ENCODE measurements around the gene BPTF. TPM values are rescaled to one million over a fixed set of nuclear protein-coding genes. Genes with fewer than 3 reads are reported as not detected.
A peak's percentile ranks its signal among the peaks of the same experiment; 100 is the strongest.

BPTF gene, protein sequence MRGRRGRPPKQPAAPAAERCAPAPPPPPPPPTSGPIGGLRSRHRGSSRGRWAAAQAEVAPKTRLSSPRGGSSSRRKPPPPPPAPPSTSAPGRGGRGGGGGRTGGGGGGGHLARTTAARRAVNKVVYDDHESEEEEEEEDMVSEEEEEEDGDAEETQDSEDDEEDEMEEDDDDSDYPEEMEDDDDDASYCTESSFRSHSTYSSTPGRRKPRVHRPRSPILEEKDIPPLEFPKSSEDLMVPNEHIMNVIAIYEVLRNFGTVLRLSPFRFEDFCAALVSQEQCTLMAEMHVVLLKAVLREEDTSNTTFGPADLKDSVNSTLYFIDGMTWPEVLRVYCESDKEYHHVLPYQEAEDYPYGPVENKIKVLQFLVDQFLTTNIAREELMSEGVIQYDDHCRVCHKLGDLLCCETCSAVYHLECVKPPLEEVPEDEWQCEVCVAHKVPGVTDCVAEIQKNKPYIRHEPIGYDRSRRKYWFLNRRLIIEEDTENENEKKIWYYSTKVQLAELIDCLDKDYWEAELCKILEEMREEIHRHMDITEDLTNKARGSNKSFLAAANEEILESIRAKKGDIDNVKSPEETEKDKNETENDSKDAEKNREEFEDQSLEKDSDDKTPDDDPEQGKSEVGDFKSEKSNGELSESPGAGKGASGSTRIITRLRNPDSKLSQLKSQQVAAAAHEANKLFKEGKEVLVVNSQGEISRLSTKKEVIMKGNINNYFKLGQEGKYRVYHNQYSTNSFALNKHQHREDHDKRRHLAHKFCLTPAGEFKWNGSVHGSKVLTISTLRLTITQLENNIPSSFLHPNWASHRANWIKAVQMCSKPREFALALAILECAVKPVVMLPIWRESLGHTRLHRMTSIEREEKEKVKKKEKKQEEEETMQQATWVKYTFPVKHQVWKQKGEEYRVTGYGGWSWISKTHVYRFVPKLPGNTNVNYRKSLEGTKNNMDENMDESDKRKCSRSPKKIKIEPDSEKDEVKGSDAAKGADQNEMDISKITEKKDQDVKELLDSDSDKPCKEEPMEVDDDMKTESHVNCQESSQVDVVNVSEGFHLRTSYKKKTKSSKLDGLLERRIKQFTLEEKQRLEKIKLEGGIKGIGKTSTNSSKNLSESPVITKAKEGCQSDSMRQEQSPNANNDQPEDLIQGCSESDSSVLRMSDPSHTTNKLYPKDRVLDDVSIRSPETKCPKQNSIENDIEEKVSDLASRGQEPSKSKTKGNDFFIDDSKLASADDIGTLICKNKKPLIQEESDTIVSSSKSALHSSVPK (N-terminal part only)
- total RNA-seq (ENCODE audit: low replicate concordance), result 116 and 135 TPM in 2 replicates
- long read RNA-seq, partial matches to known transcripts, result 9 of 14 reads
- long read RNA-seq, other reads (novel, unspliced or antisense), result 5 of 14 reads

DNA sequence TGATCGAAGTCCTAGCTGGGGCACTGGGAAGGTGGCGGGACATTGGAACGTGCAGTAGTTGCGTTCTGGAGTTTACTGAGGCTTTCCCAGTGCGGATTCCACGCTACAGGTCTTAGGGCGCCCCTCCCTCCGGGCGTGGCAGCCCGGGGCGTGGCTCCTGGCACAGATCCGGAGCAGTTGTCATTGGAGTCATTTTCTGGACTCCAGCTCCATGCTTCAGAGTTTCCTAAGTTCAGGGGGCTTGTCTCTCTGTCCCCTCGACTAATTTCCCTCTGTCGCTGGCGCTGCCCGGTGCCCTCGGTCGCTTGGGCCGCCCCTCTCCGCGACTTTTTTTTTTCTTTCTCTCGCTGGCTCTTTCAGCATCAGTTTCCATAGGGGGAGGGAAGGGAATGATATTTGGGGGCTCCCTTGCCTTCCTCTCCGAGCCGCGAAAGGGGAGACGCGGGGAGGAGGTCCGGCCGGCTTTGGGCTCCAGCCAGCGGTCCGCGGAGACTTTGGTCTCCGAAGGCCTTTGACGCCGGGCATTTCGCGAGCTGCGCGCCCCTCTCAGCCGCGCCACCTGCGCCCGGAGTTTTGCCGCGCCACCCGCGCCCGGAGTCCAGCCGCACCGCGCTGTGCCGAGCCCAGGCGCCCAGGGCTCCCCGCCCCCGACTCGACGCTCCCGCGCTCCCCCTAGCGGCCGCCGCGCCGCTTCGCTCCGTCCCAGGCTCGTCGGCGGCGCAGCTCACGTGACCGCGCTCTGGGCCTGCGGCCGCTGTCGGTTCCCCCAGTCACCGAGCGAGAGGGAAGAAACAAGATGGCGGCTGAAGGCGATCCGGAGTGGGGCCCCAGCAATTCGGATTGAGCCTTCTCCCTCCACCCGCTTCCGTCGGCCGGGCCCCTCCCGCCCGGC lies at the start of gene BPTF:
BPTF (plus strand) TSS at position 769 of the 892 bp plus-strand sequence. CDS start 222 bp downstream, outside the sequence.
- Mint-ChIP-seq H3K4me3 (peak within 1 kb of the TSS; percentile 99), H3K27me3 (no peaks in the 10 kb centered on the region), H3K27ac (peak within 1 kb of the TSS; percentile 96), H3K36me3 (peaks cover 5% of the 10 kb centered on the region), H3K9me3 (no peaks in the 10 kb centered on the region), H3K4me1 (ENCODE audit: unreplicated experiment) (peaks cover 14% of the 10 kb centered on the region)
- TF ChIP-seq, protein P1, sequence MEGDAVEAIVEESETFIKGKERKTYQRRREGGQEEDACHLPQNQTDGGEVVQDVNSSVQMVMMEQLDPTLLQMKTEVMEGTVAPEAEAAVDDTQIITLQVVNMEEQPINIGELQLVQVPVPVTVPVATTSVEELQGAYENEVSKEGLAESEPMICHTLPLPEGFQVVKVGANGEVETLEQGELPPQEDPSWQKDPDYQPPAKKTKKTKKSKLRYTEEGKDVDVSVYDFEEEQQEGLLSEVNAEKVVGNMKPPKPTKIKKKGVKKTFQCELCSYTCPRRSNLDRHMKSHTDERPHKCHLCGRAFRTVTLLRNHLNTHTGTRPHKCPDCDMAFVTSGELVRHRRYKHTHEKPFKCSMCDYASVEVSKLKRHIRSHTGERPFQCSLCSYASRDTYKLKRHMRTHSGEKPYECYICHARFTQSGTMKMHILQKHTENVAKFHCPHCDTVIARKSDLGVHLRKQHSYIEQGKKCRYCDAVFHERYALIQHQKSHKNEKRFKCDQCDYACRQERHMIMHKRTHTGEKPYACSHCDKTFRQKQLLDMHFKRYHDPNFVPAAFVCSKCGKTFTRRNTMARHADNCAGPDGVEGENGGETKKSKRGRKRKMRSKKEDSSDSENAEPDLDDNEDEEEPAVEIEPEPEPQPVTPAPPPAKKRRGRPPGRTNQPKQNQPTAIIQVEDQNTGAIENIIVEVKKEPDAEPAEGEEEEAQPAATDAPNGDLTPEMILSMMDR (conservative IDR thresholded peaks at IDR 0.05), result peak; percentile 97
- peak; percentile 94 for DNase-seq (ENCODE audit: extremely low spot score, unreplicated experiment)

DNA sequence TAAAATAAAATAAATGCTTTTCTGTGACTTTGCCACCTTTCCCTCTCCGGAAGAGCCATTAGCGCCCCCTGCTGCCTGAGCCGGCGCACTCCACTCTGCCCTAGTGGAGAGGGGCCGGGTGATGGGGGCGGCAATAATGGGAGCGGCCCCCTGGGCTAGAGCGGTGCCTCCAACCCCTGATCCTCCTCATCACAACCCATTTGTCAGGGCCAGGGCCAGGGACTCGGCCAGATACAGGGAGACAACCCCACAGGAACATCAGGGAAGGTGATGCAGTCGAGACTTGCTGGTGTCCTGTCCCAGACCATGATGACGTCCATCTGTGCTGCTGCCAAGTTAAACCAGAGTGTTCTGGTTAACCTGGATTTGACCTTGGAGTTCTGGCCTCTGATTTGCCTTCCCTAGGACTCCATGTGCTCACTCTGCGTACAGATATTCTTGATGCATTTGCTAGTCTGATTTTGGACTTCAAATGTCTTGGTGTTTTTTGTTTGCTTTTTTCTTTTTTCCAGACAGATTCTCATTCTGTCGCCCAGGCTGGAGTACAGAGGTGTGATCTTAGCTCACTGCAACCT lies 46.1 kb upstream of the BPTF start:
- no peak overlapping the region for H3K27ac Mint-ChIP-seq
- no peaks in the 10 kb centered on the region for H3K27me3 Mint-ChIP-seq
- TF ChIP-seq, protein P1 (conservative IDR thresholded peaks at IDR 0.05), result peak; percentile 77
- no peak overlapping the region for H3K4me3 Mint-ChIP-seq
- DNase-seq (ENCODE audit: extremely low spot score, unreplicated experiment), result no peak
- H3K9me3 Mint-ChIP-seq, result no peaks in the 10 kb centered on the region
- peaks cover 4% of the 10 kb centered on the region for H3K4me1 Mint-ChIP-seq (ENCODE audit: unreplicated experiment)
- H3K36me3 Mint-ChIP-seq, result no peaks in the 10 kb centered on the region

DNA sequence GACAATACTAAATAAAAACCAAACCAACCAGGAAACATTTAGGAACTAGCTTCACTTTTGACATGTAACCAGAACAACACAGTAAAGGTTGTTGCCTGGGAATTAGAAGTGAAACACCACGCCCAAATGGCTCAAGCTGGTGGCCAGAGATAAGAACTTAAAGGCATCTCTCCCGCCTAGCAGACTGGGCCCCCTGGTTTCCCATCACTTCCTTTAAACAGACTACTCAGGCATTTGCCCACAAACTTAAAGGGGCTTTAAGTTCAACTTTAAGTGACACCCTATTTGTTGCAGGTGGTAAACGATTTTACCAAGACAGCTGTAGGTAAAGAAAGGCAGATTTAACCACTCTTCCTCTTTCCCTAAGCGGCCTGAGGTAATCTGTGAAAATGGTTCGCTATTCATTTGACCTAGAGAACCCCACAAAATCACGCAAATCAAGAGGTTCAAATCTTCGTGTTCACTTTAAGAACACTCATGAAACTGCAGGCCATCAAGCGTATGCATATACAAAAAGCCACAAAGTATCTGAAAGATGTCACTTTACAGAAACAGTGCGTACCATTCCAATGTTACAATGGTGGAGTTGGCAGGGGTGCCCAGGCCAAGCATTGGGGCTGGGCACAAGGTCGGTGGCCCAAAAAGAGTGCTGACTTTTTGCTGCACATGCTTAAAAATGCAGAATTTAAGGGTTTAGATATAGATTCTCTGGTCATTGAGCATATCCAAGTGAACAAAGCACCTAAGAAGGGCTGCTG lies 40.8 kb upstream of the BPTF start:
- H3K4me3 Mint-ChIP-seq, result no peak overlapping the region
- DNase-seq (ENCODE audit: extremely low spot score, unreplicated experiment), result no peak
- H3K27me3 Mint-ChIP-seq, result peaks cover 2% of the 10 kb centered on the region
- no peaks in the 10 kb centered on the region for H3K36me3 Mint-ChIP-seq
- H3K9me3 Mint-ChIP-seq, result no peaks in the 10 kb centered on the region
- no peaks in the 10 kb centered on the region for H3K4me1 Mint-ChIP-seq (ENCODE audit: unreplicated experiment)
- no peak overlapping the region for H3K27ac Mint-ChIP-seq
- TF ChIP-seq, protein P1 (conservative IDR thresholded peaks at IDR 0.05), result no peak

GRCh38 chr17:67785122-67785477 lies 40.2 kb upstream of the BPTF start:
- Mint-ChIP-seq H3K4me1 (ENCODE audit: unreplicated experiment) (no peaks in the 10 kb centered on the region), H3K4me3 (no peak overlapping the region), H3K27ac (no peak overlapping the region), H3K27me3 (peaks cover 2% of the 10 kb centered on the region), H3K9me3 (no peaks in the 10 kb centered on the region), H3K36me3 (no peaks in the 10 kb centered on the region)
- no peak for DNase-seq (ENCODE audit: extremely low spot score, unreplicated experiment)
- TF ChIP-seq, protein P1 (conservative IDR thresholded peaks at IDR 0.05), result no peak

Data from type B pancreatic cell (in vitro differentiated cells).